C1 segment of cervical spinal cord (tissue), 14 donors: ENCODE data around the gene OR9K2.
"Not testable (repeated sequence)": the region's sequence is repeated elsewhere in the genome, so short reads cannot be mapped to it uniquely, and the experiment has no call there.

Experiments
- DNase-seq, 14 donors: peaks; one replicate each; lab custom pipeline; 2025; lab: John Stamatoyannopoulos, UW

Gene OR9K2

GRCh38 chr12:55126106-55126505 lies at the start of gene OR9K2:
Gene OR9K2, plus strand, starts transcription at chr12:55126406. Its CDS starts 3,429 bp downstream, at chr12:55129835.
- no peak for DNase-seq

GRCh38 chr12:55092579-55092978 lies 33.6 kb upstream of the OR9K2 start:
- no peak for DNase-seq

GRCh38 chr12:55112378-55112875 lies 13.8 kb upstream of the OR9K2 start:
- DNase-seq: no peak

GRCh38 chr12:55116152-55116551 lies 10.1 kb upstream of the OR9K2 start:
- DNase-seq: no peak

GRCh38 chr12:55132816-55133215 lies 6.6 kb downstream of the OR9K2 start:
- no peak for DNase-seq

- peak in 5 of 14 donors; percentile 3 to 22 (median 4) for DNase-seq
Measured at GRCh38 chr12:55142669-55143565, 16.7 kb downstream of the OR9K2 start.

- DNase-seq: no peak
Measured at GRCh38 chr12:55143566-55143870, 17.3 kb downstream of the OR9K2 start.

GRCh38 chr12:55167010-55167640 lies 40.9 kb downstream of the OR9K2 start:
- DNase-seq: not testable (repeated sequence)

GRCh38 chr12:55171445-55171844 lies 45.2 kb downstream of the OR9K2 start:
- DNase-seq: no peak

GRCh38 chr12:55171846-55172245 lies 45.6 kb downstream of the OR9K2 start:
- not testable (repeated sequence) for DNase-seq

GRCh38 chr12:55172686-55173085 lies 46.5 kb downstream of the OR9K2 start:
- no peak for DNase-seq

GRCh38 chr12:55173456-55173855 lies 47.2 kb downstream of the OR9K2 start:
- no peak for DNase-seq
